Measurements from ENCODE around the gene PARP16. TPM values are rescaled to one million over a fixed set of nuclear protein-coding genes. Genes with fewer than 3 reads are reported as not detected.
A peak's percentile ranks its signal among the peaks of the same experiment; 100 is the strongest.

Gene PARP16
- total and polyA plus RNA-seq, 8 donors = 3.1 to 7.5 (median 5.5) TPM

- H3K4me1 ChIP-seq = peaks cover 4 to 6% (median 5%) of the 10 kb centered on the region in 3 donors
- no peak for TF ChIP-seq CTCF (IDR thresholded peaks at IDR 0.05)
- no peaks in the 10 kb centered on the region for H3K9me3 ChIP-seq
- FAIRE-seq = no peak
- H3K27ac ChIP-seq = no peak overlapping the region
- no peaks in the 10 kb centered on the region for H3K36me3 ChIP-seq
- no peak for DNase-seq
- intact Hi-C loops (cut with DNase I) = no loop called here
- no peaks in the 10 kb centered on the region for H3K27me3 ChIP-seq
- no peak overlapping the region for H3K4me3 ChIP-seq
- WGBS, 2 donors = 86% methylated on average over 3 of the region's 3 CpGs
- ATAC-seq = no peak
These were observed 19.1 kb upstream of the PARP16 start for GRCh38 chr15:65305776-65306175.

- FAIRE-seq (no peak), DNase-seq (peak in 1 of 6 donors; percentile 34), ATAC-seq (peak; percentile 15 to 37 (median 28))
- Histone ChIP-seq H3K36me3 (no peaks in the 10 kb centered on the region), H3K27me3 (no peaks in the 10 kb centered on the region), H3K4me3 (peak overlapping the region in 2 of 4 donors; percentile 6 to 45), H3K4me1 (peaks cover 4 to 6% (median 5%) of the 10 kb centered on the region in 3 donors), H3K27ac (peak overlapping the region; percentile 85 to 96 (median 92)), H3K9me3 (no peaks in the 10 kb centered on the region)
- WGBS, 2 donors = 28 to 34% methylated on average over 14 of the region's 14 CpGs
- intact Hi-C loops (cut with DNase I) = no loop called here
- no peak for TF ChIP-seq CTCF (IDR thresholded peaks at IDR 0.05)
These were observed 18.6 kb upstream of the PARP16 start for GRCh38 chr15:65305150-65305758.

GRCh38 chr15:65304381-65305149 is 17.9 kb upstream of the PARP16 start, which contains the start of gene RNU5B-1:
Gene RNU5B-1, plus strand, starts transcription at chr15:65304677.
- H3K27me3 ChIP-seq = no peaks in the 10 kb centered on the region
- no peaks in the 10 kb centered on the region for H3K36me3 ChIP-seq
- peak; percentile 59 to 85 (median 74) for TF ChIP-seq CTCF (IDR thresholded peaks at IDR 0.05)
- H3K4me3 ChIP-seq = peak within 1 kb of the TSS; percentile 6 to 45 (median 31)
- no peaks in the 10 kb centered on the region for H3K9me3 ChIP-seq
- H3K27ac ChIP-seq = peak within 1 kb of the TSS; percentile 85 to 96 (median 92)
- FAIRE-seq (peak; percentile 94), ATAC-seq (peak; percentile 86 to 95 (median 90)), DNase-seq (peak in 5 of 6 donors; percentile 64 to 85 (median 77))
- intact Hi-C loops (cut with DNase I) = no loop called here
- peaks cover 4 to 6% (median 5%) of the 10 kb centered on the region in 3 donors for H3K4me1 ChIP-seq
- WGBS, 2 donors = 0 to 1% methylated on average over 24 of the region's 24 CpGs

- H3K36me3 ChIP-seq = no peaks in the 10 kb centered on the region
- peak overlapping the region; percentile 6 to 45 (median 31) for H3K4me3 ChIP-seq
- no peaks in the 10 kb centered on the region for H3K9me3 ChIP-seq
- TF ChIP-seq CTCF (IDR thresholded peaks at IDR 0.05) = no peak
- H3K27me3 ChIP-seq = no peaks in the 10 kb centered on the region
- WGBS, 2 donors = 1% methylated on average over 24 of the region's 24 CpGs
- H3K4me1 ChIP-seq = peaks cover 4 to 6% (median 5%) of the 10 kb centered on the region in 3 donors
- H3K27ac ChIP-seq = peak overlapping the region; percentile 85 to 96 (median 92)
- DNase-seq (peak in 5 of 6 donors; percentile 40 to 65 (median 62)), ATAC-seq (peak; percentile 61 to 77 (median 72)), FAIRE-seq (no peak)
- intact Hi-C loops (cut with DNase I) = no loop called here
These were observed 17.2 kb upstream of the PARP16 start for GRCh38 chr15:65303687-65304380.

Measured in pancreas (tissue), 10 donors.